Head of caudate nucleus (tissue), 42 donors: ENCODE results near the gene RNASE8.
"Not testable (repeated sequence)": the region's sequence is repeated elsewhere in the genome, so short reads cannot be mapped to it uniquely, and the experiment has no call there.

Experiments used
- DNase-seq, 42 donors: peaks; one replicate each; pipeline versions ENCODE4 v3.0.0 to v3.0.0-alpha.2; 2020 to 2021; ENCODE audit warnings: mixed read lengths in 7 of 42
- intact Hi-C: fragments of 100-400 bp; cut with DNase I; formaldehyde crosslinking; loops from one replicate; pipeline ENCODE4 v1.15.0; 2022

RNASE8 gene

DNA sequence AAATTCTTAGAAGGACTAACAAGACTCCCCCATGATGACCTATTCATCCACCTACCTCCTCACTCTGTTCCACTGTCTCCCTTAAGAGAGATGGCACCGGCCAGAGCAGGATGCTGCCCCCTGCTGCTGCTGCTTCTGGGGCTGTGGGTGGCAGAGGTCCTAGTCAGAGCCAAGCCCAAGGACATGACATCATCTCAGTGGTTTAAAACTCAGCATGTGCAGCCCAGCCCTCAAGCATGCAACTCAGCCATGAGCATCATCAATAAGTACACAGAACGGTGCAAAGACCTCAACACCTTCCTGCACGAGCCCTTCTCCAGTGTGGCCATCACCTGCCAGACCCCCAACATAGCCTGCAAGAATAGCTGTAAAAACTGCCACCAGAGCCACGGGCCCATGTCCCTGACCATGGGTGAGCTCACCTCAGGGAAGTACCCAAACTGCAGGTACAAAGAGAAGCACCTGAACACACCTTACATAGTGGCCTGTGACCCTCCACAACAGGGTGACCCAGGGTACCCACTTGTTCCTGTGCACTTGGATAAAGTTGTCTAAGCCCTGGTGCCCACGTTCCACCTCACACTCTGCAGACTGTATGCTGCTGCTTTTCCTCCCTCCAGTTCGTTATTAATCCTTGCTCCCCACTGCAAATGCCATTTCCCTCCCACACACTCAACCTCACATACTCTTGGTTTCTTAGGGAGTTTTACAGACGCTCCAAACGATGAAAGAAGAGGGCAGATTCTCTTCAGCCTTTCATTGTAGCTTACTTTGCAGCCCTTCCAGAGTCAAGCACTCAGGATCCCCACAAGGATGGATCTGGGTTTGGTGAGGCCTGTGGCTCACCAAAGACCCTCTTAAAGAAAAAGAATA is at the start of gene RNASE8:
Gene RNASE8 (plus strand): TSS at position 20 of the 873 bp plus-strand sequence. CDS start 71 bp downstream, at position 91.
- DNase-seq: no peak
- intact Hi-C loops: no loop called here

DNA sequence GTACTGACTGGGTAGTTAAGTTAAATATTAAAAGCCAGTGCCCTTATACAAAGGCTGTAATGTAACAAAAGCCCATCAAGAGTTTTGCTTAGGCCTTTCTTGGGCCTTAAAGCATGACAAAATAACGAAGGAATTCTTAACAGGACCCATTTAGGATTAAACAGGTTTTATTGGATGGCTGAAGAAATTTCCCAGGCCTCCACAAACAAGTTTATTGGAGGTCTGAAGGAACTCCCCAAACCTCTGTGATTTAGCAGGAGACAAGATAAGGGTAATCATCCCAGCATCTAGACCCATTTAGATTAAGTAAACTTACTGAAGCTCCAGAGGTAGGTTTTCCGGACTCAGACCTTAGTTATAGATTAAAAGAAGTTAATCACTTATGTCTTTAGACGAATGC is 47.9 kb upstream of the RNASE8 start:
- DNase-seq, intact Hi-C loops: not testable (repeated sequence)

GRCh38 chr14:21011136-21011535 is 46.5 kb upstream of the RNASE8 start:
- intact Hi-C loops: no loop called here
- no peak for DNase-seq

DNA sequence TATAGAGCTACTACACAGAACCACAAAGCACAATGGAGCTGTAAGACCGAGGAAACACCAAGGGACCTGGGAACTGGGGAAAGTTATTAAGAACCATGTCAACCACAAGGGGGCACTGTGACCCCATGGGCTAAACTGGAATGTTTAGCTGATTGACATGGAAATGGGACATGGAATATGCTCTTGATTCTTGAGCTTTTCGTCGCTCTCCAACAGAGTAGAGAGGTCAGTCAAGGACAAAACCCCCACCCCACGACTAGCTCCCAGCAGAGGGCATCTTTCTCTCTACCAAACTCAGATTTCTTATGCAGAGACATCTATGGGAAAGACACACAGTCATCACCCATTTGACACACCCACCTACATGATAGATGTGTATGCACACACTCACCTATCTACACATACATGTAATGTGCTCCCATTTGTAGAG is 42.8 kb upstream of the RNASE8 start:
- peak; percentile 71 to 98 (median 92) for DNase-seq
- intact Hi-C loops: loop anchor here (2.0 kb wide), 1 partner anchor 26 kb away; no protein-coding TSS in a partner anchor

- intact Hi-C loops: loop anchor here (2.0 kb wide), 1 partner anchor 25 kb away; no protein-coding TSS in a partner anchor
- DNase-seq: peak in 1 of 42 donors; percentile 39
Measured at GRCh38 chr14:21015312-21015711, 42.3 kb upstream of the RNASE8 start.

- DNase-seq: no peak
- intact Hi-C loops: loop anchor here (2.0 kb wide), 1 partner anchor 80 kb away; no protein-coding TSS in a partner anchor
Measured at GRCh38 chr14:21016413-21017190, 41.0 kb upstream of the RNASE8 start.

- DNase-seq: no peak
- intact Hi-C loops: loop anchor here (2.0 kb wide), 1 partner anchor 79 kb away; no protein-coding TSS in a partner anchor
Measured at GRCh38 chr14:21017528-21018245, 39.9 kb upstream of the RNASE8 start.

DNA sequence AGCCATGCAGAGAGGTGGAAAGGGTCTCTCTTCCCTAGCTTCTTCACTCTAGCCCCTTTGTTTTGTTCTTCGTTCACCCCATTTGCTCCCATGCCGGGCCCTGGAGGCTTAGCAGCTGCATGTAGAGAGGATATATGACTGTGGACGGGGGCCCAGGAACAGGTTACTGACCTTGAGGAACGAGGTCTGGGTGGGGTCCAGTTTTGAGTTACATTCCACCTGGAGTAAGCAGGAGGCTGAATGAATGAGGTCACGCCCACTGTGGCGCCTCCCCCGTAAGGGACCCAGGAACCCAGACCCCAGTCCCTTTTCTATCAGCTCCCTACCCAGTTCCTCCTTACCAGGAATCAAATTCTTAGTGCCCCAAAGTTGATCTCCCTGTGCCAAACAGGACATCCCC is 39.3 kb upstream of the RNASE8 start:
- DNase-seq: no peak
- intact Hi-C loops: no loop called here

DNA sequence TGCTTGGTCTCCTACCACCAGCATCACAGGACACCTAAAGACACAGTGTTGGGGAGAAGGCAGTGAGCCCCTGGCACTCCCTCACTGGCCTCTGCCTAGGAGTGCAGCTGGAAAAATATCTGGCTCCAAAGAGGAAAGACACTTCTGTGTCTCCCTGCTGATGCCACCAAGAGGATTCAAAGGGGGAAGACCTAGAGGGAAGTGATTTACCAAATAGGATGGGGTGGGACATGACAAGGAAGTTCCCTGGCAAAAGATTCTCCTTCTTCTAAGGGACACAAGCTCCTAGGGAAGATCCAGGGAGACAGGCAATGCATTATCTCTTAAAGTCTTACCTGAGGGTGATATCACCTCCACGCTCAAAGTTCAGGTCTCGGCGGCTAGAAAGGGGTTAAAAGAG is 38.8 kb upstream of the RNASE8 start:
- DNase-seq: no peak
- intact Hi-C loops: no loop called here

GRCh38 chr14:21019366-21019765 is 38.3 kb upstream of the RNASE8 start:
- intact Hi-C loops: no loop called here
- DNase-seq: no peak

- intact Hi-C loops: no loop called here
Measured at GRCh38 chr14:21020977-21021545, 36.6 kb upstream of the RNASE8 start.

GRCh38 chr14:21022686-21023085 is 34.9 kb upstream of the RNASE8 start:
- DNase-seq: no peak
- intact Hi-C loops: no loop called here

More at GRCh38 chr14:21020977-21021545, 36.6 kb upstream of the RNASE8 start:
- no peak for DNase-seq

DNA sequence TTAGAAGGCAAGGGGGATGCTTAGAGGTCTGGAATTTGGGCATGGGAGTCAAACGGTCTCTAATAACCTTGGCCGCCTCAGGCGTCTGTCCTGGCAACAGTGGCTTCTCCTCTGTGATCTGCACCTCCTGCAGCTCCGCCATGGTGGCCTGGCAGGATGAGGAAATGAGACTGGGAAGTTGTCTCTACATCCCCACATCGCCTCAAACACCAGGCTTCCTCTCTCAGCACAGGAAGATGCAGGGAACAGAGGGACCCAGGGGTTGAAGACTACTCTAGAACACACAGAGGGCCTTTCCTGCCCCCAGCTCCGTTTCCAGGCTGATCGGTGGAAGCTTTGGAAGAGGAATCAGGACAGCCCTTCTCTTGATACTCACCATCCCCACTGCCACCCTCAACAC is 34.4 kb upstream of the RNASE8 start:
- DNase-seq: peak in 18 of 42 donors; percentile 28 to 69 (median 44)
- intact Hi-C loops: no loop called here

- peak in 1 of 42 donors; percentile 47 for DNase-seq
- intact Hi-C loops: no loop called here
Measured at GRCh38 chr14:21023817-21024584, 33.6 kb upstream of the RNASE8 start.

- intact Hi-C loops: loop anchor here (5.0 kb wide), 1 partner anchor 222 kb away; the partner anchor contains the start of gene RNASE1
- DNase-seq: peak; percentile 46 to 93 (median 81)
Measured at GRCh38 chr14:21024585-21025370, 32.8 kb upstream of the RNASE8 start, which contains the start of gene NDRG2. NDRG2 (minus strand) TSS chr14:21025061; CDS start chr14:21023315, 1,746 bp downstream.

DNA sequence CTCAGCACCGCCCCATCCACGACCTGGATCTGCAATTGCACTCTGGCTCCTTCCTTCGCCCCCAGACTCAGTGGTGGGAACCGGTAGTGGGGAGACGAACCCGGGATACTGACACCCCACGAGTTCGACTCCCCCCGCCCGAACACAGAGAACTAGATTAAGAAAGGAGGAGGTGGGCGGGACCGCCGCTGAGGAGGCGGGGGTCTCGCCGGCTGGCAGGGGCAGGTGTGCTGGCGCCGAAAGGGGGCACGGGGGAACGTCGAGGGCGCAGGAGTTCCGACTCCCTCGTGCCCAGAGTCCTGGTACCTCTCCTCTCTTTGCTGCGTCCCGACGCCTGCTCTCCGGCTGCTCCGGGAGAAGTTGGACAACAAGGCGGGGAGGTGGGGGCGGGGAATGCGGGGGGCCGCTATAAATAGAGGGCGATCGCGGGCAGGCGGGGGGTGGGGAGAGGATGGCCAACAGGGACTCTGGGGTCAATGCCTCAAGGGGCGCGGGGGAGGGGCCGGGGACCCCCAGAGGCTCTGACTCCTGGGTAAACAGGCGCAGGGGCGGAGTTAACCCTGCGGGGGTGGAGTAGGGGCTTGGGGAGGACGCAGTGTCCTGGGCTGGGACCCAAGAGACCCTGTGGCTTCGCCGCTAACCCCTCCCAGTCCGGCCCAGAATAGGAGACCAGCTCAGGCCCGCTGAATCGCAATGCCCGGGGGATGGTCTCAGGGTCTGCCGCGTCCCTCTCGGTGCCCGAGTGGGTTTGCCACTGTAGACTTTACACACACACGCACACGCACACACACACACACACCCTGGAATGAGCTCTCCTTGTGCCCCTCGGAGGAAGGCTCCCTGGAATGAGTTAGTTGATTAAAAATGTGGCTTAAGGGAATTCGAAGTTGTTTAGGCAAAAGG is 32.0 kb upstream of the RNASE8 start:
- intact Hi-C loops: loop anchor here (5.0 kb wide), 1 partner anchor 223 kb away; the partner anchor contains the start of gene RNASE1
- DNase-seq: peak; percentile 75 to 96 (median 89)
